22Rv1 (cell line): ENCODE measurements around the gene CCDC73.
"Not testable (repeated sequence)": the region's sequence is repeated elsewhere in the genome, so short reads cannot be mapped to it uniquely, and the experiment has no call there.

Experiments used
- H3K27ac ChIP-seq: fragments of 450-650 bp; 2 replicates; pipeline ENCODE4 v1.5.1; 2017
- CTCF ChIP-seq: fragments of 450-650 bp; IDR thresholded peaks from 2 replicates; pipeline ENCODE4 v1.5.1; 2017; ENCODE audit warnings: mild to moderate bottlenecking
- ZFX ChIP-seq: fragments of 450-650 bp; IDR thresholded peaks from 2 replicates; pipeline ENCODE4 v1.6.1; 2017; ENCODE audit warnings: antibody characterized with exemption, borderline replicate concordance

The CCDC73 gene

DNA sequence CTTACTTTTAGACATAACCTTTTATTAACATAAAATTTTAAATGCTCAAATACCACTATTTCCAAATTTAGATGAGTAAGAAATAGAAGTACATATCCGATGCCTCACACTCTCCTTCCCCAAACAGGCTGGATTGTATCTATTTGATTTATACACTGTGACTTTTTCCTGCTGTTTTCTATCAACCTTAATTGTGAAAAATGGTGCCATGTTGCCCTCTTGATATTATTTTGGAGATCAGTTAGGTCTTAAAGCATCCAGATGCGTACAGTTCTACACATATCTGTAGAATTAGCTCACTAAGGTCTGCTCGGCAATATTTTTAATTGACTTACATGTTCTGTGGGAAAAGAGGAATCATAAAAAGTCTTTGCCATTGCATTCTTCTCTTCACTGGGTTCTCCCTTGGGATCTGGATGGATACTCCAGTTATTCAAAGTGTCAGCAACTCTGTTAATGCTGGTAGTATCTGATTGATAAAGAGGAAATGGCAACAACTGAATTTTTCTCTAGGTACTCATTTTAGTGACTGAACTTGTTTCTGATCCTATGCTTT is 183.6 kb downstream of the CCDC73 start:
- TF ChIP-seq CTCF, result no peak
- TF ChIP-seq ZFX, result no peak
- no peak overlapping the region for H3K27ac ChIP-seq

DNA sequence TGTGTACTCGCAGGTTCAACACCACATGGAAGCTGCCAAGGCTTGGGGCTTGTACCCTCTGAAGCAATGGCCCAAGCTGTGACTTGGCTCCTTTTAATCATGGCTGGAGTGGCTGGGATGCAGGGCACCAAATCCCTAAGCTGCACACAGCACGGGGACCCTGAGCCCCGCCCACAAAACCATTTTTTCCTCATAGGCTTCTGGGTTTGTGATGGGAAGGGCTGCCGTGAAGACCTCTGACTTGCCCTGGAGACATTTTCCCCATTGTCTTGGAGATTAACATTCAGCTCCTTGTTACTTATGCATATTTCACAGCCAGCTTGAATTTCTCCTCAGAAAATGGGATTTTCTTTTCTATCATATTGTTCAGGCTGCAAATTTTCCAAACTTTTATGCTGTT is 185.6 kb downstream of the CCDC73 start:
- H3K27ac ChIP-seq, result not testable (repeated sequence)

DNA sequence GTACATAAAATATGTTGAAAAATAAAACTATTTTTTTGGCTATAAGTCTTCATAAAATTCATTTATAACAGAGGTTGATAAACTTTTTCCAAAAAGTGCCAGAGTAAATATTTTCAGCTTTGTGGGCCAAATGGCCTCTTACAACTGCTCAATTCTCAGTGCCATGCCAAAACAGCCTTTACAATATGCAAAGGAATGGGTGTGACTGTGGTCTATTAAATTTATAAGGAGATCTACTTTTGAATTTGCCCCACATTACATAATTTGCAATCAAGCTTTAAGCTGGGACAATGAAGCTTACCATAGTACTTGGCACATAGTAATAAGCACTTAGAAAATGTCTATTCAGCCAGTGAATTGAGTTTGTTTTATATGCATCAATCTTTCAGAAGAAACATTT is 188.2 kb downstream of the CCDC73 start:
- no peak overlapping the region for H3K27ac ChIP-seq
- TF ChIP-seq CTCF, result no peak
- no peak for TF ChIP-seq ZFX

DNA sequence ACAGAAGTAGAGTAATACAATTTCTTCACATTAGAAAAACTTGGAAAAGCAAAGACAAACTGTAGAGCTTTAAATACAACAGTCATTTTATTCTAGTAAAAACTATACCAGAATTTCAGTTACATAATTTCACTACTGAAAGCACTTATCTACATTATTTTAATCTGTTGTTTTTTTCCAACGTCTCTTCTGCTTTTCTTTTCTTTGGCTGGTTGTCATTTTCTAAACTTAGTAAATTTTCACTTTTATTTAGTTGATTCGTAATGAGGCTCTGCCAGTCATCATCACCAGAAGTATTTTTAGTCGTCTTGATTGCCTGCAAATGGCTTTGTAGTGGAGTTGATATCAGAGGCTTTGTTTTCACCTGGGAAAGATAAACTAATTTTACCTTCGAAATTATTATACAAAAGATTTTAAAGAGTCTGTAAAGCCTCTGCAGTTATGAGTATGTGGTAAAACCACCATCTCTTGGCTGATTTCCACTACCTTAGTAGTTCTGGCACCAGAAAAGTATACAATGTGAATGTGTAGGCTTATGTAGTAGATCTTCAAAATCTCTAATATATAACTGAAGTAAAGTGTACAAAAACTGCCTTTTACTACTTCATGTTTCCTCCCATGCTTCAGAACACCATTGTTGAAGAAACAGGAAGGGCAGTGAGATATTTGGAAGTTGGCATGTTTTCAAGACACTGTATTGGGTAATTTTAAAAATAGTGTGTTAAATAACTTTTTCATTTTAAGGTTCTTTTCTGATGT is 191.6 kb downstream of the CCDC73 start:
- TF ChIP-seq CTCF, result no peak
- TF ChIP-seq ZFX, result no peak
- H3K27ac ChIP-seq, result no peak overlapping the region

GRCh38 chr11:32597921-32598320 is 196.5 kb downstream of the CCDC73 start:
- no peak overlapping the region for H3K27ac ChIP-seq
- TF ChIP-seq ZFX (no peak), CTCF (no peak)

DNA sequence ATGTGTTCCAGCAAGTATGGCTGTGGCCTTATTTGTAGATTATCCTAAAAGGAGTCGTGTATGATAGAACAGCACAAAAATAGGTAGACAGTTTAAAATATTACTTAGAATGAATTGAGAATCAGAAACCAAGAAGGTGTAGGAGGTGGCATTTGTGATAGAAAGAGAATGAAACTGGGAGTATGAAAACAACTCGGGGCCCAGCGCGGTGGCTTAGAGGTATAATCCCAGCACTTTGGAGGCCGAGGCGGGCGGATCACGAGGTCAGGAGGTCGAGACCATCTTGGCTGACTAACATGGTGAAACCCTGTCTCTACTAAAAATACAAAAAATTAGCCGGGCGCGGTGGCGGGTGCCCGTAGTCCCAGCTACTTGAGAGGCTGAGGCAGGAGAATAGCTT is 198.3 kb downstream of the CCDC73 start:
- not testable (repeated sequence) for H3K27ac ChIP-seq

- TF ChIP-seq ZFX (no peak), CTCF (no peak)
These were observed 200.2 kb downstream of the CCDC73 start for GRCh38 chr11:32594272-32594671.

GRCh38 chr11:32586576-32587190 is 207.8 kb downstream of the CCDC73 start:
- TF ChIP-seq ZFX, result no peak
- TF ChIP-seq CTCF, result no peak; the same call in 1 of the 2 replicates
- H3K27ac ChIP-seq, result no peak overlapping the region

More at GRCh38 chr11:32594272-32594671, 200.2 kb downstream of the CCDC73 start:
- H3K27ac ChIP-seq, result no peak overlapping the region
